Stimulated activated CD8-positive, alpha-beta memory T cell treated with anti-CD3 and anti-CD28 coated beads, Interleukin-15, amount 100 ng/mL, for 48 hours (primary cell): ENCODE data around the gene IGSF9B.

Experiments used
- DNase-seq, 2 donors: peaks; one replicate each; pipeline ENCODE4 v3.0.0-alpha.2; 2020; ENCODE audit warnings: low read depth in 2 of 2

The IGSF9B gene

DNA sequence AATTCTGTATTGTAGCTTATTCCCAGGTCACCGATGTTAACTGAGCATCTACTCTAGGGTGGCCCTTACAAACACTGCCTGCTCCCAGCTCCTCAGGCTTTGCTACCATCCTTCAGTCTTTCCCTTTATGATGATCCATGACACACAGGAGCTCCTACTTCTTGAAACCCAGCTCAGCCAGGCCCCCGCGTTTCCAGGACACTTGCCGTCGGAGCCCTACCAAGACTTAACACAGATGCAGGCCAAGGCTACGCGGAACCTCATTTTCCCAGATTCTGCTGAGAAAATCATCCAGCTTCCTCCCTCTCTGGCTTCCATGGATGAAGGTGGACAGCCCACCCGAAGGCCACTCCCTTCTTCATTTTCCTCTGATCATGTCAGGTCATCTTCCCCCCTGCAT lies 18.6 kb downstream of the IGSF9B start:
- no peak for DNase-seq

- DNase-seq: no peak
These were observed 19.3 kb downstream of the IGSF9B start for GRCh38 chr11:133937468-133937867.

DNA sequence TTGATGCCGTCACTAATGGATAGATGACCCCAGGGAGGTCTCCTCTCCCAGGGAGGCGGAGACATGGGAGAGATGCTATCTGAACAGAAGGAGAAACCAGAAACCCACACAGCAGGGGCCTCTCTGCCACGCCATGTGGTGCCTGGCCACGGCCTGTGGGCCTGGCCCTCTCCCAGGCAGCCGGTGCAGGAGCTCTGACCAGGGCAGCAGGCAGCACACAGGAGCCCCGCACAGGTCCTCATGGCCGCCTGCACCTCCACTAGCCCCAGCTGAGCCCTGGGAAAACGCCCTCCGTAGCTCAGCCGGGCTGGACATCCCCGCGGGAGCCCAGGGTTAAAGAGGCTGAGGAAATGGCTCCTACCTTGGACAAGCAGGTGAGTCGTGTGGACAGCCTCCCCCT lies 19.8 kb downstream of the IGSF9B start:
- DNase-seq: no peak

- no peak for DNase-seq
These were observed 20.2 kb downstream of the IGSF9B start for GRCh38 chr11:133936592-133936991.

- no peak for DNase-seq
These were observed 20.6 kb downstream of the IGSF9B start for GRCh38 chr11:133936136-133936535.

- no peak for DNase-seq
These were observed 21.2 kb downstream of the IGSF9B start for GRCh38 chr11:133935551-133935910.

DNA sequence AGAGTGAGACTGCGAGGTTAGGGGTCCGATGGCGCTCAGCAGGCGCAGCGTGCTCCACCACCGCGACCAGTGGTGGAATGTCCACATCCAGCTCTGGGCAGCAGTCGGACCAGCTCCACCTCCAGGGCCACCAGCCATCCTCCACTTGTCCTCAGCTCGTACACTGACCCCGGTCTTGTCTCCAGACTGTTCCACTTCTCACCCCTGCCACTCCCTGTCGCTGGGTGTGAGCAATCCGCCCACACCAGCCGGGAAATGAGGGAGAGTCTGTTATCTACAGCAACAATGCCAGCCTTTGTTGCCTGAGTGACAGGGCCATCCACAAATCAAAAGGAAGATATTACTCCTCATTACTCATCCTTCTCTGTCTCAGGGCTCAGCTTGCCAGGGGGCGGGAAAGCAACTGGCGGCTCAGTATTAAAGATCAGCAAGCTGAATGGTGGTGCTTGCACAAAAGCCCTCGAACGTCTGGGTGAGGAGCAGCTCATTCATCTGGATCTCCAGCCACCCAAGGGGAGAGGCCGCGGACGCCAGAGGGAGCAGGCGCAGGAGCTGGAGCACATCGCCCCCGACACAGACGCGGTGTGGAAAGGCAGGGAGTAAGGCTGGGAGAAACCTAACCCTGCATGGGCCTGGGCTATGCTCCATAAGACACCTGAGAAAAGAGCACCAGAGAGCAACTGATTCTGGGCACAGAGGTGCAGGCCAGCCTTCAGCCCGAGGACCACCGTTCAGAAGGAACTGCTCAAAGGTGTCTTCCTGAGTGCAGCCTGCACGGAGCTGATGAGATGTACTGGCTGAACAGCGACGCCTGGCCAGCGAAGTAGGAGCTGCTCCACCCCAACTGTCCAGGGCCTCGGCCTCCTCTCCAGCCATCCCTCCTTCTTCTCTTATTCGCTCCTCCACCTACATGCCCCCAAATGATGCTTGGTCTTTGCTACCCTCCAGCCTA lies 21.9 kb downstream of the IGSF9B start:
- no peak for DNase-seq

GRCh38 chr11:133934096-133934495 lies 22.7 kb downstream of the IGSF9B start:
- DNase-seq: no peak

GRCh38 chr11:133931449-133932060 lies 25.2 kb downstream of the IGSF9B start:
- no peak for DNase-seq

GRCh38 chr11:133930767-133931448 lies 25.9 kb downstream of the IGSF9B start:
- no peak for DNase-seq

DNA sequence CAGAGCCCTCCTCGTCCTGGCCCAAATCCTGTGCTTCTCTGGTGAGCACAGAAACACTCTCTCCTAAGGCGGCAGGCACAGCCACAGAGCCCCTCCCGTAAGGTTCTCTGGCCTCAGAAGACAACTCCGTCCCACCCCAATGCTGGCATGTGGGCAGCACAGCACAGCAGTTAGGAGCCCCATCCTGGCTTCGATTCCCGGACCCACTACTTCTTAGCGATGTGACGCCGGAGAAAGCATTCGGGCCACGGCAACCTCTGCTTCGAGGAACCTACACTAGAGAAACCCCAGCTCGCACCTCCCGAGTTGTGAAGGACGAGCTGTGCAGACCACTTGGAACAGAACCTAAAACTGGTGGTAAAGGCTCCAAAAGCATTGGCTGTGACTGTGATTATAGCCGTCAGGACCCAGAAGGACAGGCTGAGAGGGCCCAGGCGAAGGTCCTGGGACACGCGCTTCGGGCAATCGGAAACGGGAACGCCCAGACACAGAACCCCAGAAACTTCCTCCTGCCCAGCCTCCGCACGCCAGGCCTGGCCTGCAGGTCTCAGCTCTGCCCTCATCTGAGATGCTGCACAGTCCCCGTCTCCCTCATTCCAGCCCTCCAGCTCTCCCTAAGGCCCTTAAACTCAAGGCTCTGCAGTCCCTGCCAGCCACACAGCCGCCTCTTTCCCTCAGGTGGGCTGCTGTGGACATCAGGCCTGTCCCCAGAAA lies 26.6 kb downstream of the IGSF9B start:
- no peak for DNase-seq

- DNase-seq: no peak
These were observed 27.2 kb downstream of the IGSF9B start for GRCh38 chr11:133929401-133930052.

- DNase-seq: peak; percentile 61 to 80
These were observed 28.1 kb downstream of the IGSF9B start for GRCh38 chr11:133928628-133929059.

- DNase-seq: peak; percentile 47 to 49
These were observed 28.8 kb downstream of the IGSF9B start for GRCh38 chr11:133927690-133928627.

- DNase-seq: no peak
These were observed 30.1 kb downstream of the IGSF9B start for GRCh38 chr11:133926466-133927246.

DNA sequence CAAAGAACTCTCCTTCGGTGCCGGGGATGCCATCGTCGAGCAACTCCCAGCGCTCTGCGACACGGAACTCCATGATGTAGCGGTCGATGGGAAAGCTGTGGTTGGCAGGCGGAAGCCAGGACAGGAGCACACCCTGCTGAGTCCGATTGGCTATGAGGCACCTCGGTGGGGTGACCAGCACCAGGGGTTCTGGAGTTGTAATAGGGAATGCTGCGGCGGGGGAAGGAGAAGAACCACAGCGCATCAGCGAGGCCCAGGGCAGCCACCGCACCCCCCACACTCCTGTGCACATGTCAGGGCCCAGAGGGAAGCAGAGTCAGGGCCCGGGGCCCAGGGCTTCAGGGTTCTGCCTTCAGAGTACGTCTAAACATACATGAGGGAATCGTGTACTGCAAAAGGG lies 31.0 kb downstream of the IGSF9B start:
- no peak for DNase-seq

DNA sequence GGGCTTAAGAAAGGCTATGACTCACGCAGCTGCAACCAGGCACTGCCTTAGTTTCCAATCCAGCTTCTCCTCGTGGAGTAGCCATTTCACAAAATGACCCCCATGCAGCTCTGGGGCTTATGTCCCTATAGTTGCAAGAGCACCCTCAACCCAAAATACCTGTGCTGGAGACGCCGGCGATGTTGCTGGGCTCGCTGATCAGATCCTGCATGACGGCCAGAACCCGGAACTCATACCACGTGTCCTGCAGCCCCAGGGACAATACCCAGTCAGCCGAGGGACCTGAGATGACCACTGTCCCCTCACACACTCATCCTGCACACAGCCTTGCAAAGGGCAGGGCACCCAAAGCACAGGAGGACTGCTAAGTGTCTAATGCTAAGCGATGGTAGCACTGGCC lies 32.1 kb downstream of the IGSF9B start:
- no peak for DNase-seq

DNA sequence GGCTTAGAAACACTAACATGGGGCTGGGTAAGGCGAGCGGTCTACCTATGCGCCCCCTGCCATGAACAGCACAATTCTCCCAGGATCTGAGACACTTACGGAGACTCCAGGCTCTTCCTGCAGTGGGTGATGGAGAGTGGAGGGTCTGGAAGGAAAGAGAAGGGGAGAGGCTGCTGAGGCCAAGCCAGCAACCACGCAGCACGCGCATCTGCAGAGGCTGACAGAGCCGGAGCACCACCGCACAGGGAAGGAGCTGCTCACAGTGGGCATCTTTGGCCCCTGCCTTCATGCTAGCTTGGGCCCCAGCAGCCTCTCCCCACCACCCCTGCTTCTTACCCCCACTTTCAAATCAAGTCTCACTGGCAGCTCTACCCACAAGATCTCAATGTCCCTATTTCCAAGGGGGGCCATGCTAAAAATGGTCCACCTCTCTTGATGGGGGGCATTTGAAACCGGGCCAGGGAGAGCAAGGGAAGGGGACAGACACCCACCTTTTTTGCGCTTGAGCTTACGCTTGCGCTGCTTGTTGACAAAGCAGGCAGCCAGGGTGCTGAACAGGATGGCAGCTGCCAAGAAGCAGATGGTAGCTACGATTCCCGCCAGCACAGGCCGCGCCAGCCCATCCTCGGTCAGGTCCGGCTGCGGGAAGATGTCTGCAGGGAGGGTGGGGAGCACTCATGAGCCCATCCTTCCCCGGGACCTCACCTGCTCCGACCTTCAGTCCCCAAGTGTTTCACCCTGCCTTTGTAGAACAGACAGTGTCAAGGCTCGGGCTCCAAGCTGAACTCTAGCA lies 34.5 kb downstream of the IGSF9B start:
- DNase-seq: no peak

GRCh38 chr11:133921513-133921912 lies 35.3 kb downstream of the IGSF9B start:
- no peak for DNase-seq
